ENCODE data around the gene ERMARD.

ERMARD gene

GRCh38 chr6:169802790-169803189, 51.4 kb downstream of the ERMARD start:
- Histone ChIP-seq H3K27ac (replicated peaks) (no peak overlapping the region), H3K4me3 (replicated peaks; ENCODE audit: insufficient read depth, low read length) (no peak overlapping the region), H3K27me3 (ENCODE audit: insufficient read depth, poor library complexity, severe bottlenecking) (peaks cover 12% of the 10 kb centered on the region)
- DNase-seq (ENCODE audit: low read depth in 1 of 2, low spot score in 1 of 2) = no peak
- TF ChIP-seq POLR2AphosphoS5 (IDR thresholded peaks at IDR 0.05; ENCODE audit: low read depth) = no peak
- TF ChIP-seq REST (IDR thresholded peaks at IDR 0.05; ENCODE audit: insufficient replicate concordance, low read depth) = no peak
- TF ChIP-seq CTCF (IDR thresholded peaks at IDR 0.05; ENCODE audit: insufficient read depth, low read length) = no peak
- no peak for TF ChIP-seq SPI1 (IDR thresholded peaks at IDR 0.05; ENCODE audit: borderline replicate concordance, low read depth)
- TF ChIP-seq GABPA (IDR thresholded peaks at IDR 0.05; ENCODE audit: low read depth) = no peak

GRCh38 chr6:169803271-169803811, 51.9 kb downstream of the ERMARD start:
- Histone ChIP-seq H3K27me3 (ENCODE audit: insufficient read depth, poor library complexity, severe bottlenecking) (peaks cover 12% of the 10 kb centered on the region), H3K27ac (replicated peaks) (no peak overlapping the region), H3K4me3 (replicated peaks; ENCODE audit: insufficient read depth, low read length) (no peak overlapping the region)
- DNase-seq (ENCODE audit: low read depth in 1 of 2, low spot score in 1 of 2) = peak in 1 of 2 experiments; percentile 73
- TF ChIP-seq POLR2AphosphoS5 (IDR thresholded peaks at IDR 0.05; ENCODE audit: low read depth) (peak; percentile 47; the same call in 1 of the 2 replicates), GABPA (IDR thresholded peaks at IDR 0.05; ENCODE audit: low read depth) (no peak)

DNA sequence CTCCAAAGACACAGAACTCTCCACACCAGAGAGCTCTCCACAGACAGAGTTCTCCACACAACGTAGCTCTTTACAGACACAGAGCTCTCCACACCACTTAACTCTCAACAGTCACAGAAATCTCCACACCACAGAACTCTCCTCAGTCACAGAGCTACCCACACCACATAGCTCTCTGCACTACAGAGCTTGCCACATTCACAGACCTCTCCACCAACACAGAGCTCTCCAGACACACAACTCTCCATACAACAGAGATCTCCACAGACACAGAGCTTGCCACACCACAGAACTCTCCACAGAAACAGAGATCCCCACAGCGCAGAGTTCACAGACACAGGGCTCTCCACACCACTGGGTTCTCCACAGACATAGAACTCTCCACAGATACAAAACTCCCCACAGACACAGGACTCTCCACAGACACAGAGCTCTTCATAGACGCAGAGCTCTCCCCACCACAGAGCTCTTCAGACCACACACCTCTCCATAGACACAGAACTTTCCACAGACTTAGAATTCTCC, 52.5 kb downstream of the ERMARD start:
- TF ChIP-seq REST (IDR thresholded peaks at IDR 0.05; ENCODE audit: insufficient replicate concordance, low read depth) (no peak), SPI1 (IDR thresholded peaks at IDR 0.05; ENCODE audit: borderline replicate concordance, low read depth) (no peak), GABPA (IDR thresholded peaks at IDR 0.05; ENCODE audit: low read depth) (no peak), CTCF (IDR thresholded peaks at IDR 0.05; ENCODE audit: insufficient read depth, low read length) (no peak), POLR2AphosphoS5 (IDR thresholded peaks at IDR 0.05; ENCODE audit: low read depth) (no peak)
- H3K27ac ChIP-seq (replicated peaks) = no peak overlapping the region

GRCh38 chr6:169804427-169804826, 53.0 kb downstream of the ERMARD start:
- Histone ChIP-seq H3K27me3 (ENCODE audit: insufficient read depth, poor library complexity, severe bottlenecking) (peaks cover 12% of the 10 kb centered on the region), H3K4me3 (replicated peaks; ENCODE audit: insufficient read depth, low read length) (no peak overlapping the region), H3K27ac (replicated peaks) (no peak overlapping the region)
- TF ChIP-seq POLR2AphosphoS5 (IDR thresholded peaks at IDR 0.05; ENCODE audit: low read depth) (no peak), REST (IDR thresholded peaks at IDR 0.05; ENCODE audit: insufficient replicate concordance, low read depth) (no peak), CTCF (IDR thresholded peaks at IDR 0.05; ENCODE audit: insufficient read depth, low read length) (no peak), GABPA (IDR thresholded peaks at IDR 0.05; ENCODE audit: low read depth) (no peak), SPI1 (IDR thresholded peaks at IDR 0.05; ENCODE audit: borderline replicate concordance, low read depth) (no peak)
- DNase-seq (ENCODE audit: low read depth in 1 of 2, low spot score in 1 of 2) = no peak

More for the DNA sequence above, 52.5 kb downstream of the ERMARD start:
- Histone ChIP-seq H3K4me3 (replicated peaks; ENCODE audit: insufficient read depth, low read length) (no peak overlapping the region), H3K27me3 (ENCODE audit: insufficient read depth, poor library complexity, severe bottlenecking) (peaks cover 12% of the 10 kb centered on the region)
- no peak for DNase-seq (ENCODE audit: low read depth in 1 of 2, low spot score in 1 of 2)
